ENCODE data around the gene ZIM2.

ZIM2 gene

GRCh38 chr19:56808717-56809392 lies 31.7 kb downstream of the ZIM2 start:
- no peak for DNase-seq (ENCODE audit: low read depth, low spot score)

- DNase-seq (ENCODE audit: low read depth, low spot score): no peak
Observed at GRCh38 chr19:56806639-56807038, 33.9 kb downstream of the ZIM2 start.

- no peak for DNase-seq (ENCODE audit: low read depth, low spot score)
Observed at GRCh38 chr19:56778351-56778750, 62.2 kb downstream of the ZIM2 start.

- no peak for DNase-seq (ENCODE audit: low read depth, low spot score)
Observed at GRCh38 chr19:56769650-56770049, 70.9 kb downstream of the ZIM2 start.

GRCh38 chr19:56765137-56765536 lies 75.4 kb downstream of the ZIM2 start:
- no peak for DNase-seq (ENCODE audit: low read depth, low spot score)

GRCh38 chr19:56764196-56764695 lies 76.3 kb downstream of the ZIM2 start:
- no peak for DNase-seq (ENCODE audit: low read depth, low spot score)

- no peak for DNase-seq (ENCODE audit: low read depth, low spot score)
Observed at GRCh38 chr19:56760842-56761241, 79.7 kb downstream of the ZIM2 start.

GRCh38 chr19:56759531-56759930 lies 81.0 kb downstream of the ZIM2 start:
- no peak for DNase-seq (ENCODE audit: low read depth, low spot score)

GRCh38 chr19:56751078-56751489 lies 89.4 kb downstream of the ZIM2 start:
- DNase-seq (ENCODE audit: low read depth, low spot score): no peak

- DNase-seq (ENCODE audit: low read depth, low spot score): no peak
Observed at GRCh38 chr19:56750658-56751057, 89.9 kb downstream of the ZIM2 start.

GRCh38 chr19:56748378-56748777 lies 92.1 kb downstream of the ZIM2 start:
- DNase-seq (ENCODE audit: low read depth, low spot score): no peak

- DNase-seq (ENCODE audit: low read depth, low spot score): no peak
Observed at GRCh38 chr19:56746367-56746766, 94.2 kb downstream of the ZIM2 start.

- no peak for DNase-seq (ENCODE audit: low read depth, low spot score)
Observed at GRCh38 chr19:56740501-56740900, 100.0 kb downstream of the ZIM2 start.

GRCh38 chr19:56736571-56736970 lies 104.0 kb downstream of the ZIM2 start:
- DNase-seq (ENCODE audit: low read depth, low spot score): no peak

- DNase-seq (ENCODE audit: low read depth, low spot score): no peak
Observed at GRCh38 chr19:56732976-56733375, 107.5 kb downstream of the ZIM2 start.

GRCh38 chr19:56727677-56728076 lies 112.8 kb downstream of the ZIM2 start:
- DNase-seq (ENCODE audit: low read depth, low spot score): no peak

- DNase-seq (ENCODE audit: low read depth, low spot score): no peak
Observed at GRCh38 chr19:56725829-56726424, 114.6 kb downstream of the ZIM2 start.
